ENCODE measurements around the gene ICAM2. TPM values are rescaled to one million over a fixed set of nuclear protein-coding genes. Genes with fewer than 3 reads are reported as not detected.

Gene ICAM2
- total RNA-seq, 1 donor from 2014 or later: 43.3 TPM

GRCh38 chr17:64004903-64005733 is 15.3 kb downstream of the ICAM2 start:
- H3K36me3 ChIP-seq (ENCODE audit: control insufficient read depth in 3 of 3, insufficient read depth in 3 of 3, low read length in 3 of 3): peaks cover 0 to 6% (median 0%) of the 10 kb centered on the region in 3 donors
- peaks cover 26 to 35% (median 28%) of the 10 kb centered on the region in 3 donors for H3K4me1 ChIP-seq (ENCODE audit: control insufficient read depth in 3 of 3, insufficient read depth in 3 of 3, low read length in 3 of 3)
- H3K9ac ChIP-seq (ENCODE audit: low read depth in 1 of 3, low read length in 3 of 3): peak overlapping the region in 1 of 3 donors; percentile 50
- no peaks in the 10 kb centered on the region for H3K9me3 ChIP-seq (ENCODE audit: control insufficient read depth in 3 of 3, low read length in 3 of 3)
- peak overlapping the region; percentile 18 to 27 (median 24) for H3K4me3 ChIP-seq (ENCODE audit: low read length in 3 of 3)
- H3K27ac ChIP-seq (ENCODE audit: low read depth, low read length): peak overlapping the region; percentile 72
- H3K27me3 ChIP-seq (ENCODE audit: control insufficient read depth in 3 of 3, insufficient read depth in 3 of 3, low read length in 3 of 3): peaks cover 7 to 17% (median 10%) of the 10 kb centered on the region in 3 donors

GRCh38 chr17:64004218-64004770 is 16.1 kb downstream of the ICAM2 start:
- Histone ChIP-seq H3K4me1 (ENCODE audit: control insufficient read depth in 3 of 3, insufficient read depth in 3 of 3, low read length in 3 of 3) (peaks cover 28 to 31% (median 29%) of the 10 kb centered on the region in 3 donors), H3K27ac (ENCODE audit: low read depth, low read length) (no peak overlapping the region), H3K36me3 (ENCODE audit: control insufficient read depth in 3 of 3, insufficient read depth in 3 of 3, low read length in 3 of 3) (peaks cover 0 to 6% (median 0%) of the 10 kb centered on the region in 3 donors), H3K4me3 (ENCODE audit: low read length in 3 of 3) (no peak overlapping the region), H3K9me3 (ENCODE audit: control insufficient read depth in 3 of 3, low read length in 3 of 3) (no peaks in the 10 kb centered on the region), H3K27me3 (ENCODE audit: control insufficient read depth in 3 of 3, insufficient read depth in 3 of 3, low read length in 3 of 3) (peaks cover 13 to 24% (median 18%) of the 10 kb centered on the region in 3 donors), H3K9ac (ENCODE audit: low read depth in 1 of 3, low read length in 3 of 3) (no peak overlapping the region)

GRCh38 chr17:64003526-64004121 is 16.8 kb downstream of the ICAM2 start:
- no peaks in the 10 kb centered on the region for H3K9me3 ChIP-seq (ENCODE audit: control insufficient read depth in 3 of 3, low read length in 3 of 3)
- peaks cover 20 to 31% (median 24%) of the 10 kb centered on the region in 3 donors for H3K27me3 ChIP-seq (ENCODE audit: control insufficient read depth in 3 of 3, insufficient read depth in 3 of 3, low read length in 3 of 3)
- H3K4me3 ChIP-seq (ENCODE audit: low read length in 3 of 3): no peak overlapping the region
- peaks cover 29 to 32% (median 29%) of the 10 kb centered on the region in 3 donors for H3K4me1 ChIP-seq (ENCODE audit: control insufficient read depth in 3 of 3, insufficient read depth in 3 of 3, low read length in 3 of 3)
- H3K36me3 ChIP-seq (ENCODE audit: control insufficient read depth in 3 of 3, insufficient read depth in 3 of 3, low read length in 3 of 3): peaks cover 0 to 6% (median 0%) of the 10 kb centered on the region in 3 donors
- no peak overlapping the region for H3K27ac ChIP-seq (ENCODE audit: low read depth, low read length)
- no peak overlapping the region for H3K9ac ChIP-seq (ENCODE audit: low read depth in 1 of 3, low read length in 3 of 3)

- no peak overlapping the region for H3K4me3 ChIP-seq (ENCODE audit: low read length in 3 of 3)
- peak overlapping the region; percentile 30 for H3K27ac ChIP-seq (ENCODE audit: low read depth, low read length)
- H3K4me1 ChIP-seq (ENCODE audit: control insufficient read depth in 3 of 3, insufficient read depth in 3 of 3, low read length in 3 of 3): peaks cover 24 to 32% (median 27%) of the 10 kb centered on the region in 3 donors
Observed at GRCh38 chr17:64002658-64003525, 17.5 kb downstream of the ICAM2 start.

GRCh38 chr17:64001763-64002529 is 18.5 kb downstream of the ICAM2 start:
- Histone ChIP-seq H3K4me3 (ENCODE audit: low read length in 3 of 3) (no peak overlapping the region), H3K27ac (ENCODE audit: low read depth, low read length) (peak overlapping the region; percentile 30), H3K9me3 (ENCODE audit: control insufficient read depth in 3 of 3, low read length in 3 of 3) (no peaks in the 10 kb centered on the region), H3K4me1 (ENCODE audit: control insufficient read depth in 3 of 3, insufficient read depth in 3 of 3, low read length in 3 of 3) (peaks cover 22 to 35% (median 32%) of the 10 kb centered on the region in 3 donors), H3K36me3 (ENCODE audit: control insufficient read depth in 3 of 3, insufficient read depth in 3 of 3, low read length in 3 of 3) (peaks cover 0 to 6% (median 0%) of the 10 kb centered on the region in 3 donors), H3K9ac (ENCODE audit: low read depth in 1 of 3, low read length in 3 of 3) (no peak overlapping the region), H3K27me3 (ENCODE audit: control insufficient read depth in 3 of 3, insufficient read depth in 3 of 3, low read length in 3 of 3) (peaks cover 20 to 47% (median 38%) of the 10 kb centered on the region in 3 donors)

More at GRCh38 chr17:64002658-64003525, 17.5 kb downstream of the ICAM2 start:
- H3K36me3 ChIP-seq (ENCODE audit: control insufficient read depth in 3 of 3, insufficient read depth in 3 of 3, low read length in 3 of 3): peaks cover 0 to 6% (median 0%) of the 10 kb centered on the region in 3 donors
- peaks cover 20 to 37% (median 30%) of the 10 kb centered on the region in 3 donors for H3K27me3 ChIP-seq (ENCODE audit: control insufficient read depth in 3 of 3, insufficient read depth in 3 of 3, low read length in 3 of 3)
- H3K9me3 ChIP-seq (ENCODE audit: control insufficient read depth in 3 of 3, low read length in 3 of 3): no peaks in the 10 kb centered on the region
- H3K9ac ChIP-seq (ENCODE audit: low read depth in 1 of 3, low read length in 3 of 3): no peak overlapping the region

- peaks cover 20 to 50% (median 38%) of the 10 kb centered on the region in 3 donors for H3K27me3 ChIP-seq (ENCODE audit: control insufficient read depth in 3 of 3, insufficient read depth in 3 of 3, low read length in 3 of 3)
- H3K36me3 ChIP-seq (ENCODE audit: control insufficient read depth in 3 of 3, insufficient read depth in 3 of 3, low read length in 3 of 3): peaks cover 0 to 6% (median 0%) of the 10 kb centered on the region in 3 donors
- no peaks in the 10 kb centered on the region for H3K9me3 ChIP-seq (ENCODE audit: control insufficient read depth in 3 of 3, low read length in 3 of 3)
- H3K4me1 ChIP-seq (ENCODE audit: control insufficient read depth in 3 of 3, insufficient read depth in 3 of 3, low read length in 3 of 3): peaks cover 17 to 32% (median 29%) of the 10 kb centered on the region in 3 donors
- no peak overlapping the region for H3K4me3 ChIP-seq (ENCODE audit: low read length in 3 of 3)
- peak overlapping the region; percentile 30 for H3K27ac ChIP-seq (ENCODE audit: low read depth, low read length)
- no peak overlapping the region for H3K9ac ChIP-seq (ENCODE audit: low read depth in 1 of 3, low read length in 3 of 3)
Observed at GRCh38 chr17:64001091-64001579, 19.3 kb downstream of the ICAM2 start.

- Histone ChIP-seq H3K27ac (ENCODE audit: low read depth, low read length) (no peak overlapping the region), H3K9ac (ENCODE audit: low read depth in 1 of 3, low read length in 3 of 3) (no peak overlapping the region), H3K27me3 (ENCODE audit: control insufficient read depth in 3 of 3, insufficient read depth in 3 of 3, low read length in 3 of 3) (peaks cover 20 to 54% (median 38%) of the 10 kb centered on the region in 3 donors), H3K9me3 (ENCODE audit: control insufficient read depth in 3 of 3, low read length in 3 of 3) (no peaks in the 10 kb centered on the region), H3K36me3 (ENCODE audit: control insufficient read depth in 3 of 3, insufficient read depth in 3 of 3, low read length in 3 of 3) (peaks cover 0 to 6% (median 0%) of the 10 kb centered on the region in 3 donors), H3K4me1 (ENCODE audit: control insufficient read depth in 3 of 3, insufficient read depth in 3 of 3, low read length in 3 of 3) (peaks cover 10 to 26% (median 26%) of the 10 kb centered on the region in 3 donors), H3K4me3 (ENCODE audit: low read length in 3 of 3) (peak overlapping the region in 1 of 3 donors; percentile 13)
Observed at GRCh38 chr17:63999680-64000531, 20.5 kb downstream of the ICAM2 start.

All from skeletal muscle tissue (tissue), 4 donors.